DMS79 (cell line): ENCODE results near the gene ANO9.
"Not testable (repeated sequence)": the region's sequence is repeated elsewhere in the genome, so short reads cannot be mapped to it uniquely, and the experiment has no call there.

Experiments used
- DNase-seq: peaks from one replicate; lab custom pipeline; 2025; lab: John Stamatoyannopoulos, UW

Gene ANO9

GRCh38 chr11:414318-414857 is 27.4 kb downstream of the ANO9 start:
- no peak for DNase-seq

GRCh38 chr11:413120-414081 is 28.4 kb downstream of the ANO9 start:
- DNase-seq, result no peak

- DNase-seq, result no peak
These were observed 29.1 kb downstream of the ANO9 start for GRCh38 chr11:412641-413119.

GRCh38 chr11:411520-411919 is 30.3 kb downstream of the ANO9 start:
- DNase-seq, result not testable (repeated sequence)

GRCh38 chr11:410711-411110 is 31.1 kb downstream of the ANO9 start:
- DNase-seq, result not testable (repeated sequence)

- no peak for DNase-seq
These were observed 32.0 kb downstream of the ANO9 start for GRCh38 chr11:409600-410483.

GRCh38 chr11:409008-409599 is 32.7 kb downstream of the ANO9 start:
- no peak for DNase-seq

GRCh38 chr11:408154-409007 is 33.4 kb downstream of the ANO9 start:
- no peak for DNase-seq

GRCh38 chr11:407651-408123 is 34.1 kb downstream of the ANO9 start:
- no peak for DNase-seq

- no peak for DNase-seq
These were observed 34.8 kb downstream of the ANO9 start for GRCh38 chr11:406796-407650.

GRCh38 chr11:405954-406795 is 35.6 kb downstream of the ANO9 start:
- DNase-seq, result no peak

- no peak for DNase-seq
These were observed 36.4 kb downstream of the ANO9 start for GRCh38 chr11:405323-405953.

- no peak for DNase-seq
These were observed 37.1 kb downstream of the ANO9 start for GRCh38 chr11:404551-405264.

- DNase-seq, result no peak
These were observed 37.9 kb downstream of the ANO9 start for GRCh38 chr11:403761-404431.

- DNase-seq, result no peak
These were observed 38.6 kb downstream of the ANO9 start for GRCh38 chr11:403021-403760.

GRCh38 chr11:401196-401595 is 40.6 kb downstream of the ANO9 start:
- DNase-seq, result not testable (repeated sequence)
